ENCODE measurements around the gene SLC24A5.

The SLC24A5 gene

DNA sequence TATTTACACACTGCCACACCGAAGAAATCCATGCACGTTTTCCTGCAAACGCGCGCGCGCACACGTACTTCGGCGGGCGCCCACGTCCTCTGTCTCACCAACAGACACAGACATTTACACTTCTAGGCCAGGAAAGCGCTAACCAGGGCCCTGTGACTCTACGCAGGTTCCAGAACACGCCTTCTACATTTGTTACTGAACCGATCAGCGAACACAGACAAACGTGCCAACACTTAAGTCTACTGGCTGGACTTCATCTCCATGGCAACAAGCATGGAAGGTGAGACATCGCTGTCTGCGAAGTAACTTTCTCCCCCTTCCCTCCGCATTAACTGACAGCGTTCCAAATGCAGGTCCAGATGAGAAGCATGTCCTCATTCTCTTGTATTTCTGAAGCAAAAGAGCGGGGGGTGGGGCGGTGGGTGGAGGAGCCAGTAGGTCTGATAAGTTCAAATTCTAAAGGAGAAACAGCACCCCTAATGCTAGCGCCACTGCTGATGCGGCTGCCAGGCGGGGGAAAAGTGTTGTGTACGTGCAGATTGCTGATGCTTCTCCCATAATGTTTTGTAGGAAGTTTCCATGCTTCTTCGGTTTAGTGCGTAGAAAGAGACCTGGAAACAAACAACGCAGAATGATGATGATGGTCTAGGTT, 70.9 kb downstream of the SLC24A5 start, which contains the start of gene CTXN2:
TSS of gene CTXN2 (plus strand) at position 92 of the 652 bp plus-strand sequence. CDS start 9,636 bp downstream, outside the sequence.
- Histone ChIP-seq H3K9me3 (ENCODE audit: control insufficient read depth in 1 of 2, low read length in 2 of 2) (no peaks in the 10 kb centered on the region), H3K27ac (ENCODE audit: low read length) (no peak within 1 kb of the TSS), H3K4me1 (ENCODE audit: control insufficient read depth in 1 of 2, insufficient read depth in 2 of 2, low read length in 2 of 2) (peaks cover 0 to 8% of the 10 kb centered on the region in 2 donors), H3K4me3 (ENCODE audit: low read depth in 1 of 2, low read length in 2 of 2) (peak within 1 kb of the TSS; percentile 8 to 36), H3K36me3 (ENCODE audit: control insufficient read depth in 1 of 2, insufficient read depth in 2 of 2, low read length in 2 of 2) (no peaks in the 10 kb centered on the region), H3K27me3 (ENCODE audit: low read depth, low read length) (no peaks in the 10 kb centered on the region)
